Muscle of leg (tissue), 16 donors: Measurements from ENCODE around the gene TM4SF5. TPM values are rescaled to one million over a fixed set of nuclear protein-coding genes. Genes with fewer than 3 reads are reported as not detected.

Experiments
- DNase-seq: peaks from one replicate; pipeline ENCODE4 v3.0.0; 2013
- H3K27ac ChIP-seq: one replicate; pipeline ENCODE4 v1.5.1; 2013; ENCODE audit warnings: mild to moderate bottlenecking, low read length, control low read depth
- H3K27me3 ChIP-seq: one replicate; pipeline ENCODE4 v1.6.1; 2013; ENCODE audit warnings: low read length; ENCODE audit not compliant: control insufficient read depth, insufficient read depth
- H3K36me3 ChIP-seq: one replicate; pipeline ENCODE4 v1.6.1; 2013; ENCODE audit warnings: low read length; ENCODE audit not compliant: control insufficient read depth, insufficient read depth
- H3K4me1 ChIP-seq: one replicate; pipeline ENCODE4 v1.6.1; 2013; ENCODE audit warnings: low read length; ENCODE audit not compliant: control insufficient read depth, insufficient read depth
- H3K4me3 ChIP-seq: one replicate; pipeline ENCODE4 v1.5.1; 2013; ENCODE audit warnings: low read length, control low read depth
- H3K9me3 ChIP-seq: replicated peaks from 2 replicates; pipeline ENCODE4 v1.6.1; 2013; ENCODE audit warnings: low read depth, low read length; ENCODE audit not compliant: control insufficient read depth
- WGBS: methylation state at CpG from one replicate; pipeline ENCODE4 v1.1.5; 2013; ENCODE audit warnings: missing lambda C conversion rate; ENCODE audit not compliant: insufficient coverage; 5-methylcytosine and 5-hydroxymethylcytosine counted together
- long read RNA-seq, 11 donors: transcript quantifications; one replicate each; lab custom pipeline, GENCODE V29; 2026
- polyA plus RNA-seq, 8 donors: library from polyadenylated mRNA; unstranded; fragments of 120-200 nt; gene quantifications; one replicate each; pipeline versions ENCODE4 v1.2.1 to v1.2.3, GENCODE V29; 2013; ENCODE audit warnings: inconsistent platforms in 1 of 8, low replicate concordance in 1 of 8; ENCODE audit not compliant: insufficient read length in 8 of 8, insufficient read depth in 1 of 8
- total RNA-seq: library from RNA; stranded (reverse); fragments of 120-200 nt; gene quantifications from one replicate; pipeline ENCODE4 v1.2.4, GENCODE V29; 2013

The TM4SF5 gene
- total RNA-seq (not detected), polyA plus RNA-seq (1 to 10 TPM in 1 of 8 donors, under 1 TPM in 1, not detected in 6; 0.36 to 2.2 TPM)
- long read RNA-seq, donor 1, result 0 reads
- long read RNA-seq, donor 2, result 0 reads
- long read RNA-seq, donor 3, result 0 reads
- long read RNA-seq, donor 4, result 0 reads
- long read RNA-seq, donor 5, result 0 reads
- long read RNA-seq, donor 6, result 0 reads
- long read RNA-seq, donor 7, result 0 reads
- long read RNA-seq, donor 8, result 0 reads
- long read RNA-seq, donor 9, partial matches to known transcripts, result 0 of 1 reads
- long read RNA-seq, donor 9, other reads (novel, unspliced or antisense), result 0 of 1 reads
- long read RNA-seq, donor 10, result 0 reads
- long read RNA-seq, donor 11, partial matches to known transcripts, result 0 of 1 reads
- long read RNA-seq, donor 11, other reads (novel, unspliced or antisense), result 0 of 1 reads

GRCh38 chr17:4771519-4772234 is at the start of gene TM4SF5:
TM4SF5 (plus strand) TSS chr17:4771886; CDS start chr17:4771923, 37 bp downstream.
- 72% methylated on average over 10 of the region's 13 CpGs for WGBS
- Histone ChIP-seq H3K27ac (no peak within 1 kb of the TSS), H3K4me3 (no peak within 1 kb of the TSS), H3K4me1 (no peaks in the 10 kb centered on the region), H3K36me3 (no peaks in the 10 kb centered on the region), H3K27me3 (peaks cover 3% of the 10 kb centered on the region), H3K9me3 (no peaks in the 10 kb centered on the region)
- DNase-seq, result no peak

GRCh38 chr17:4722678-4723240 is 48.9 kb upstream of the TM4SF5 start:
- no peaks in the 10 kb centered on the region for H3K4me1 ChIP-seq
- no peak for DNase-seq
- no peak overlapping the region for H3K4me3 ChIP-seq
- WGBS, result 87% methylated on average over 12 of the region's 16 CpGs
- H3K36me3 ChIP-seq, result peaks cover 13% of the 10 kb centered on the region
- H3K27me3 ChIP-seq, result no peaks in the 10 kb centered on the region
- H3K9me3 ChIP-seq, result no peaks in the 10 kb centered on the region
- H3K27ac ChIP-seq, result no peak overlapping the region

- Histone ChIP-seq H3K27ac (no peak overlapping the region), H3K9me3 (no peaks in the 10 kb centered on the region), H3K36me3 (no peaks in the 10 kb centered on the region), H3K4me3 (no peak overlapping the region), H3K4me1 (no peaks in the 10 kb centered on the region), H3K27me3 (no peaks in the 10 kb centered on the region)
- WGBS, result 87% methylated on average over 5 of the region's 5 CpGs
- no peak for DNase-seq
Measured at GRCh38 chr17:4724650-4725049, 47.0 kb upstream of the TM4SF5 start.

- no peaks in the 10 kb centered on the region for H3K36me3 ChIP-seq
- no peak for DNase-seq
- 90% methylated on average over 2 of the region's 9 CpGs for WGBS
- no peak overlapping the region for H3K27ac ChIP-seq
- no peaks in the 10 kb centered on the region for H3K27me3 ChIP-seq
- peaks cover 3% of the 10 kb centered on the region for H3K4me1 ChIP-seq
- H3K9me3 ChIP-seq, result no peaks in the 10 kb centered on the region
- H3K4me3 ChIP-seq, result no peak overlapping the region
Measured at GRCh38 chr17:4725646-4726310, 45.9 kb upstream of the TM4SF5 start.

GRCh38 chr17:4728124-4728523 is 43.6 kb upstream of the TM4SF5 start:
- Histone ChIP-seq H3K9me3 (no peaks in the 10 kb centered on the region), H3K36me3 (peaks cover 2% of the 10 kb centered on the region), H3K27ac (no peak overlapping the region), H3K4me1 (peaks cover 10% of the 10 kb centered on the region), H3K27me3 (no peaks in the 10 kb centered on the region), H3K4me3 (no peak overlapping the region)
- DNase-seq, result no peak
- no CpG with 5 or more reads among the region's 3 CpGs for WGBS

GRCh38 chr17:4733073-4733531 is 38.6 kb upstream of the TM4SF5 start:
- H3K4me1 ChIP-seq, result peaks cover 10% of the 10 kb centered on the region
- no peak overlapping the region for H3K4me3 ChIP-seq
- H3K27ac ChIP-seq, result no peak overlapping the region
- whole genome bisulfite sequencing, result 86% methylated on average over 5 of the region's 6 CpGs
- H3K9me3 ChIP-seq, result no peaks in the 10 kb centered on the region
- peaks cover 6% of the 10 kb centered on the region for H3K36me3 ChIP-seq
- DNase-seq, result peak; percentile 71
- peaks cover 8% of the 10 kb centered on the region for H3K27me3 ChIP-seq

- Histone ChIP-seq H3K36me3 (peaks cover 6% of the 10 kb centered on the region), H3K9me3 (no peaks in the 10 kb centered on the region), H3K4me1 (peaks cover 24% of the 10 kb centered on the region), H3K4me3 (no peak overlapping the region), H3K27ac (no peak overlapping the region), H3K27me3 (peaks cover 26% of the 10 kb centered on the region)
- DNase-seq, result no peak
- 83% methylated on average over 7 of the region's 8 CpGs for WGBS
Measured at GRCh38 chr17:4734857-4735475, 36.7 kb upstream of the TM4SF5 start.

- peak; percentile 75 for DNase-seq
- Histone ChIP-seq H3K27me3 (peaks cover 37% of the 10 kb centered on the region), H3K9me3 (no peaks in the 10 kb centered on the region), H3K36me3 (peaks cover 6% of the 10 kb centered on the region), H3K4me1 (peaks cover 18% of the 10 kb centered on the region), H3K4me3 (no peak overlapping the region), H3K27ac (peak overlapping the region; percentile 42)
- WGBS, result 58% methylated on average over 5 of the region's 9 CpGs
Measured at GRCh38 chr17:4735876-4736651, 35.6 kb upstream of the TM4SF5 start.
